ENCODE measurements around the gene FSD1L.

The FSD1L gene

GRCh38 chr9:105406369-105406768, 41.5 kb upstream of the FSD1L start:
- no CpG with 5 or more reads among the region's 6 CpGs for WGBS (ENCODE audit: extremely low coverage, insufficient coverage, low lambda C conversion rate)
- H3K4me1 ChIP-seq (ENCODE audit: control insufficient read depth, low read depth, low read length): peaks cover 3% of the 10 kb centered on the region

GRCh38 chr9:105413525-105413924, 34.3 kb upstream of the FSD1L start:
- no peak overlapping the region for H3K23ac ChIP-seq (ENCODE audit: low read length)
- H3K18ac ChIP-seq (ENCODE audit: low read length): no peak overlapping the region
- H4K8ac ChIP-seq (ENCODE audit: low read depth, low read length): no peak overlapping the region
- no peak overlapping the region for H3K9ac ChIP-seq (ENCODE audit: low read length)
- H3K4me3 ChIP-seq (ENCODE audit: low read length): no peak overlapping the region
- peak; percentile 69 for DNase-seq
- H2BK120ac ChIP-seq (ENCODE audit: low read depth, low read length): no peak overlapping the region
- no peaks in the 10 kb centered on the region for H3K36me3 ChIP-seq (ENCODE audit: control insufficient read depth, insufficient read depth, low read length)
- H3K4me1 ChIP-seq (ENCODE audit: control insufficient read depth, low read depth, low read length): no peaks in the 10 kb centered on the region
- no peak overlapping the region for H3K56ac ChIP-seq (ENCODE audit: low read length)
- no peak overlapping the region for H3K4me2 ChIP-seq (ENCODE audit: low read length)
- no peaks in the 10 kb centered on the region for H3K79me2 ChIP-seq (ENCODE audit: control insufficient read depth, insufficient read depth, low read length)
- no peak overlapping the region for H3K27ac ChIP-seq (ENCODE audit: low read depth, low read length)
- no peaks in the 10 kb centered on the region for H3K79me1 ChIP-seq (ENCODE audit: low read length)
- H3K4ac ChIP-seq (ENCODE audit: low read depth, low read length): no peak overlapping the region
- no peak overlapping the region for H2AK5ac ChIP-seq (ENCODE audit: low read length)
- H3K27me3 ChIP-seq (ENCODE audit: insufficient read depth, low read length, poor library complexity): no peaks in the 10 kb centered on the region
- H2BK15ac ChIP-seq (replicated peaks; ENCODE audit: low read depth): no peak overlapping the region
- no peak overlapping the region for H2BK5ac ChIP-seq (ENCODE audit: low read length)
- no peak overlapping the region for H4K5ac ChIP-seq (ENCODE audit: low read length)
- WGBS (ENCODE audit: extremely low coverage, insufficient coverage, low lambda C conversion rate): no CpG with 5 or more reads among the region's 2 CpGs

More at GRCh38 chr9:105406369-105406768, 41.5 kb upstream of the FSD1L start:
- H3K4me2 ChIP-seq (ENCODE audit: low read length): no peak overlapping the region
- H2BK120ac ChIP-seq (ENCODE audit: low read depth, low read length): no peak overlapping the region
- no peak overlapping the region for H3K18ac ChIP-seq (ENCODE audit: low read length)
- no peak overlapping the region for H4K5ac ChIP-seq (ENCODE audit: low read length)
- H2BK15ac ChIP-seq (replicated peaks; ENCODE audit: low read depth): no peak overlapping the region
- H3K4me3 ChIP-seq (ENCODE audit: low read length): no peak overlapping the region
- H3K27me3 ChIP-seq (ENCODE audit: insufficient read depth, low read length, poor library complexity): no peaks in the 10 kb centered on the region
- H3K23ac ChIP-seq (ENCODE audit: low read length): no peak overlapping the region
- H3K79me1 ChIP-seq (ENCODE audit: low read length): no peaks in the 10 kb centered on the region
- H3K27ac ChIP-seq (ENCODE audit: low read depth, low read length): no peak overlapping the region
- H2AK5ac ChIP-seq (ENCODE audit: low read length): no peak overlapping the region
- H3K9ac ChIP-seq (ENCODE audit: low read length): no peak overlapping the region
- no peak overlapping the region for H2BK5ac ChIP-seq (ENCODE audit: low read length)
- H3K36me3 ChIP-seq (ENCODE audit: control insufficient read depth, insufficient read depth, low read length): no peaks in the 10 kb centered on the region
- H3K56ac ChIP-seq (ENCODE audit: low read length): no peak overlapping the region
- no peak overlapping the region for H4K8ac ChIP-seq (ENCODE audit: low read depth, low read length)
- DNase-seq: no peak
- H3K4ac ChIP-seq (ENCODE audit: low read depth, low read length): no peak overlapping the region
- H3K79me2 ChIP-seq (ENCODE audit: control insufficient read depth, insufficient read depth, low read length): no peaks in the 10 kb centered on the region

GRCh38 chr9:105414947-105415661, 32.7 kb upstream of the FSD1L start:
- no peak overlapping the region for H2BK15ac ChIP-seq (replicated peaks; ENCODE audit: low read depth)
- H4K5ac ChIP-seq (ENCODE audit: low read length): no peak overlapping the region
- H3K56ac ChIP-seq (ENCODE audit: low read length): no peak overlapping the region
- no peaks in the 10 kb centered on the region for H3K27me3 ChIP-seq (ENCODE audit: insufficient read depth, low read length, poor library complexity)
- H3K4me2 ChIP-seq (ENCODE audit: low read length): no peak overlapping the region
- no peaks in the 10 kb centered on the region for H3K36me3 ChIP-seq (ENCODE audit: control insufficient read depth, insufficient read depth, low read length)
- no CpG with 5 or more reads among the region's 6 CpGs for WGBS (ENCODE audit: extremely low coverage, insufficient coverage, low lambda C conversion rate)
- no peak overlapping the region for H4K8ac ChIP-seq (ENCODE audit: low read depth, low read length)
- no peak overlapping the region for H2BK120ac ChIP-seq (ENCODE audit: low read depth, low read length)
- H3K79me2 ChIP-seq (ENCODE audit: control insufficient read depth, insufficient read depth, low read length): no peaks in the 10 kb centered on the region
- peak; percentile 67 for DNase-seq
- H3K18ac ChIP-seq (ENCODE audit: low read length): no peak overlapping the region
- no peak overlapping the region for H3K4me3 ChIP-seq (ENCODE audit: low read length)
- no peak overlapping the region for H3K23ac ChIP-seq (ENCODE audit: low read length)
- no peaks in the 10 kb centered on the region for H3K79me1 ChIP-seq (ENCODE audit: low read length)
- H3K4ac ChIP-seq (ENCODE audit: low read depth, low read length): no peak overlapping the region
- no peaks in the 10 kb centered on the region for H3K4me1 ChIP-seq (ENCODE audit: control insufficient read depth, low read depth, low read length)
- H3K27ac ChIP-seq (ENCODE audit: low read depth, low read length): no peak overlapping the region
- no peak overlapping the region for H3K9ac ChIP-seq (ENCODE audit: low read length)
- H2AK5ac ChIP-seq (ENCODE audit: low read length): no peak overlapping the region
- no peak overlapping the region for H2BK5ac ChIP-seq (ENCODE audit: low read length)

GRCh38 chr9:105415662-105415980, 32.2 kb upstream of the FSD1L start:
- Histone ChIP-seq H3K27ac (ENCODE audit: low read depth, low read length) (no peak overlapping the region), H2BK120ac (ENCODE audit: low read depth, low read length) (no peak overlapping the region), H3K4me3 (ENCODE audit: low read length) (no peak overlapping the region), H3K23ac (ENCODE audit: low read length) (no peak overlapping the region), H3K18ac (ENCODE audit: low read length) (no peak overlapping the region), H2BK15ac (replicated peaks; ENCODE audit: low read depth) (no peak overlapping the region), H3K4ac (ENCODE audit: low read depth, low read length) (no peak overlapping the region), H4K8ac (ENCODE audit: low read depth, low read length) (no peak overlapping the region), H3K79me1 (ENCODE audit: low read length) (no peaks in the 10 kb centered on the region), H3K56ac (ENCODE audit: low read length) (no peak overlapping the region), H3K4me1 (ENCODE audit: control insufficient read depth, low read depth, low read length) (no peaks in the 10 kb centered on the region), H3K36me3 (ENCODE audit: control insufficient read depth, insufficient read depth, low read length) (no peaks in the 10 kb centered on the region), H3K9ac (ENCODE audit: low read length) (no peak overlapping the region), H2BK5ac (ENCODE audit: low read length) (no peak overlapping the region), H3K27me3 (ENCODE audit: insufficient read depth, low read length, poor library complexity) (no peaks in the 10 kb centered on the region), H4K5ac (ENCODE audit: low read length) (no peak overlapping the region), H2AK5ac (ENCODE audit: low read length) (no peak overlapping the region), H3K79me2 (ENCODE audit: control insufficient read depth, insufficient read depth, low read length) (no peaks in the 10 kb centered on the region), H3K4me2 (ENCODE audit: low read length) (no peak overlapping the region)
- WGBS (ENCODE audit: extremely low coverage, insufficient coverage, low lambda C conversion rate): no CpG with 5 or more reads among the region's 8 CpGs
- no peak for DNase-seq

- no peak for DNase-seq
- Histone ChIP-seq H3K4me2 (ENCODE audit: low read length) (no peak overlapping the region), H3K18ac (ENCODE audit: low read length) (no peak overlapping the region), H3K4me1 (ENCODE audit: control insufficient read depth, low read depth, low read length) (no peaks in the 10 kb centered on the region), H2BK15ac (replicated peaks; ENCODE audit: low read depth) (no peak overlapping the region), H3K4ac (ENCODE audit: low read depth, low read length) (no peak overlapping the region), H3K4me3 (ENCODE audit: low read length) (no peak overlapping the region), H2BK120ac (ENCODE audit: low read depth, low read length) (no peak overlapping the region), H3K9ac (ENCODE audit: low read length) (no peak overlapping the region), H2BK5ac (ENCODE audit: low read length) (no peak overlapping the region), H3K79me2 (ENCODE audit: control insufficient read depth, insufficient read depth, low read length) (no peaks in the 10 kb centered on the region), H3K36me3 (ENCODE audit: control insufficient read depth, insufficient read depth, low read length) (no peaks in the 10 kb centered on the region), H4K8ac (ENCODE audit: low read depth, low read length) (no peak overlapping the region), H4K5ac (ENCODE audit: low read length) (no peak overlapping the region), H3K79me1 (ENCODE audit: low read length) (no peaks in the 10 kb centered on the region), H2AK5ac (ENCODE audit: low read length) (no peak overlapping the region), H3K56ac (ENCODE audit: low read length) (no peak overlapping the region), H3K23ac (ENCODE audit: low read length) (no peak overlapping the region), H3K27me3 (ENCODE audit: insufficient read depth, low read length, poor library complexity) (no peaks in the 10 kb centered on the region), H3K27ac (ENCODE audit: low read depth, low read length) (no peak overlapping the region)
- WGBS (ENCODE audit: extremely low coverage, insufficient coverage, low lambda C conversion rate): no CpG with 5 or more reads among the region's 1 CpG
Measured at GRCh38 chr9:105416840-105417239, 31.0 kb upstream of the FSD1L start.
